Middle frontal gyrus (tissue), 1 donor: ENCODE data around the gene KIF15.

ENCODE experiments used
- DNase-seq: peaks from one replicate; pipeline ENCODE4 v3.0.0-alpha.2; 2015; ENCODE audit warnings: low spot score; ENCODE audit errors: extremely low spot score

Gene KIF15

GRCh38 chr3:44874308-44874707, 112.7 kb downstream of the KIF15 start, which contains the start of gene TGM4:
TGM4 (plus strand) TSS chr3:44874608; CDS start chr3:44874679, 71 bp downstream.
- no peak for DNase-seq

GRCh38 chr3:44875596-44875995, 114.0 kb downstream of the KIF15 start:
- no peak for DNase-seq

- DNase-seq = no peak
These were observed 115.7 kb downstream of the KIF15 start for GRCh38 chr3:44877333-44877732.

- DNase-seq = no peak
These were observed 118.7 kb downstream of the KIF15 start for GRCh38 chr3:44880284-44880683.

GRCh38 chr3:44883213-44883955, 121.8 kb downstream of the KIF15 start:
- no peak for DNase-seq

GRCh38 chr3:44883999-44884431, 122.4 kb downstream of the KIF15 start:
- no peak for DNase-seq

- DNase-seq = no peak
These were observed 124.0 kb downstream of the KIF15 start for GRCh38 chr3:44885618-44886017.

- DNase-seq = no peak
These were observed 125.0 kb downstream of the KIF15 start for GRCh38 chr3:44886561-44886960.

- DNase-seq = no peak
These were observed 125.5 kb downstream of the KIF15 start for GRCh38 chr3:44887101-44887500.

GRCh38 chr3:44890258-44890657, 128.7 kb downstream of the KIF15 start:
- no peak for DNase-seq

- no peak for DNase-seq
These were observed 129.3 kb downstream of the KIF15 start for GRCh38 chr3:44890852-44891251.

- no peak for DNase-seq
These were observed 131.1 kb downstream of the KIF15 start for GRCh38 chr3:44892689-44893088.

GRCh38 chr3:44893097-44893496, 131.5 kb downstream of the KIF15 start:
- no peak for DNase-seq

GRCh38 chr3:44894485-44894884, 132.9 kb downstream of the KIF15 start:
- no peak for DNase-seq

GRCh38 chr3:44896440-44896839, 134.8 kb downstream of the KIF15 start:
- no peak for DNase-seq

- no peak for DNase-seq
These were observed 138.2 kb downstream of the KIF15 start for GRCh38 chr3:44899683-44900367.

- no peak for DNase-seq
These were observed 141.0 kb downstream of the KIF15 start for GRCh38 chr3:44902628-44903027.
